Measurements from ENCODE around the gene AFF3.

AFF3 gene

GRCh38 chr2:99811544-99811943 lies 330.8 kb downstream of the AFF3 start:
- DNase-seq = no peak

- no peak for DNase-seq
Measured at GRCh38 chr2:99810225-99810624, 332.2 kb downstream of the AFF3 start.

GRCh38 chr2:99809259-99809900 lies 333.0 kb downstream of the AFF3 start:
- no peak for DNase-seq

GRCh38 chr2:99808361-99809200 lies 333.8 kb downstream of the AFF3 start:
- DNase-seq = no peak

GRCh38 chr2:99806758-99807157 lies 335.6 kb downstream of the AFF3 start:
- DNase-seq = no peak

- no peak for DNase-seq
Measured at GRCh38 chr2:99805930-99806476, 336.4 kb downstream of the AFF3 start.

GRCh38 chr2:99803846-99804245 lies 338.5 kb downstream of the AFF3 start:
- no peak for DNase-seq

DNA sequence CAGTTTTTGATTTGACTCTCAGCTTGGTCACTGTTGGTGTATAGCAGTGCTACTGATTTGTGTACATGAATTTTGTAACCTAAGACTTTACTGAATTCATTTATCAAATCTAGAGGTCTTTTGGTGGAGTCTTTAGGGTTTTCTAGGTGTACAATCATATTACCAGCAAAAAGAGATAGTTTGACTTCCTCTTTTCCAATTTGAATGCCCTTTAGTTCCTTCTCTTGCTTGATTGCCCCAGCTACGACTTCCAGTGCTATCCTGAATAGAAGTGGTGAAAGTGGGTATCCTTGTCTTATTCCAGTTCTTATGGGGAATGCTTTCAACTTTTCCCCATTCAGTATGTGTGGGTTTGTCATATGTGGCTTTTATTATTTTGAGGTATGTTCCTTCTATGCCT lies 339.7 kb downstream of the AFF3 start:
- DNase-seq = no peak

- no peak for DNase-seq
Measured at GRCh38 chr2:99801327-99801901, 341.0 kb downstream of the AFF3 start.

DNA sequence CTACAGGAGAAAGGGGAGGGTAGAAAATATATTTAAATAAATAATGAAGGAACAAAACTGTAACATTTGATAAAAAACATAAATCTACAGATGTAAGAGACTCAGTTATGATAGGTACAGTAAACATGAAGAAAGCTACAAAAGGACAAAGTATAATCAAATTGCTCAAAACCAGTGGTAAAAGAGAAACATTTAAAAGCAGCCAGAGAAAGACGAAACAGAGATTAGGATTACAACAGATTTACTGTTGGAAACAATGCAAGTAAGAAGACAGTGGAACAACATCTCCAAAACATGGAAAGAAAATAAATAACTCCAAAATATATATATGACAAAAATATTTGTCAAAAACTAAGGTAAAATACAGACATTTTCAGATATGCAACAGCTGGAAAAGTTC lies 344.9 kb downstream of the AFF3 start:
- no peak for DNase-seq

- DNase-seq = no peak
Measured at GRCh38 chr2:99794414-99794813, 348.0 kb downstream of the AFF3 start.

- no peak for DNase-seq
Measured at GRCh38 chr2:99793022-99793421, 349.4 kb downstream of the AFF3 start.

GRCh38 chr2:99789849-99790248 lies 352.5 kb downstream of the AFF3 start:
- no peak for DNase-seq

DNA sequence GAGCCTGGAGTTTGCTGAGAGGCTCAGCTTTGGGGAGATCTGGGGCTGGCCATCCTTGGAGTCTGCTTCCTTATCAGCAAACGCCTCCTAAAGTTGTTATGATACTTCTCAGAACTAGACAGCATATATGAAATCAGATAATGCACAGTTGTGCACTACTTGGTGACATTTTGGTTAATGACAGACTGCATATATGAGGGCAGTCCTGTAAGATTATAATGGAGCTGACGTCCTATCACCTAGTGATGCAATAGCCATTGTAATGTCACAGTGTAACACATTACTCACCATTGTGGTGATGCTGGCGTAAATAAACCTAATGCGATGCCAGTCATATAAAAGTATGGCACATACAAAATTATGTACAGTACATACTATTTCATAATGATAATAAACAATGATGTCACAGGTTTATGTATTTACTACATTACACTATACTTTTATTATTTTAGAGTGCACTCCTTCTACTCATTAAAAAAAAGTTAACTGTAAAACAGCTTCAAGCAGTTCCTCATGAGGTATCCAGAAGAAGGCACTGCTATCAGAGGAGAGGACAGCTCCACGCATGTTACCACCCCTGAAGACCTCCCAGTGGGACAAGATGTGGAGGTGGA lies 354.5 kb downstream of the AFF3 start:
- DNase-seq = no peak

- DNase-seq = no peak
Measured at GRCh38 chr2:99786636-99787390, 355.6 kb downstream of the AFF3 start.

- DNase-seq = no peak
Measured at GRCh38 chr2:99784946-99785345, 357.4 kb downstream of the AFF3 start.

DNA sequence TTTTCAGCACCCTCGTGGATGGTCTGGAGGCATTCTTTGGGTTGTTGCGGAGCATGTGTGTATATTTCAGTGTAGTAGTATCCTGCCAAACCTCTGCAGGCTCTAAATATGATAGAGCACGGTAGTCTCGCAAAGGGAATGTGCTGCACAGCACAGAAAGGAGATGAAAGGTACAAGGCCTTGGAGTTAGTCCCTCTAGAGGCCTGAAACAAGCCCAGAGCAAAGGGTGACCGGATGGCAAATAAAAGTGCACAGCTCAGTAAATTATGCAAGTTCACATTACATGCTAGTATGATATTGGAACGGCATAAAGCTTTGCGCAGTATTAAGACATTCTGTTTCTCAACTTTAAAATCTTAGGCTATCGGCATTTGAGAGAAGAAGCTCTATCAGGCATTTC lies 358.1 kb downstream of the AFF3 start:
- DNase-seq = no peak

DNA sequence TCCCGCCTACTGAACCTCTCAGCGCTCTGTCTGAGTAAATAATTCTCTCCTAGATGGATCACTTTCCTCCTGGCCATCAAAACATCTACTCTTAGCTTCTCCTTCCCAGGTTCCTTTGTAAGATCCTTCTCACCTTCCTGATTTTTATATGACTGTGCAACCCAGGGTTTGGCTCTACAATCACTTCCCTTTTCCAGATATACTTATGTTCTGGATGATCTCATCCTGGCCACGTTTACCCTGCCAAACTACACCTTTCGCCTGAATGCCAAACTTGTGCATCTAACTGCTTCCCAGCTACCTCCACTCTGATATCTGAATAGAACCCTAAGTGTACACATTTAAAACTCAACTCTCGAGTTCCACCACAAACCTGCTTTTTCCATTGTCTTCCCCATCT lies 362.1 kb downstream of the AFF3 start:
- no peak for DNase-seq

- no peak for DNase-seq
Measured at GRCh38 chr2:99779276-99779675, 363.1 kb downstream of the AFF3 start.

GRCh38 chr2:99777656-99778290 lies 364.6 kb downstream of the AFF3 start:
- no peak for DNase-seq

DNA sequence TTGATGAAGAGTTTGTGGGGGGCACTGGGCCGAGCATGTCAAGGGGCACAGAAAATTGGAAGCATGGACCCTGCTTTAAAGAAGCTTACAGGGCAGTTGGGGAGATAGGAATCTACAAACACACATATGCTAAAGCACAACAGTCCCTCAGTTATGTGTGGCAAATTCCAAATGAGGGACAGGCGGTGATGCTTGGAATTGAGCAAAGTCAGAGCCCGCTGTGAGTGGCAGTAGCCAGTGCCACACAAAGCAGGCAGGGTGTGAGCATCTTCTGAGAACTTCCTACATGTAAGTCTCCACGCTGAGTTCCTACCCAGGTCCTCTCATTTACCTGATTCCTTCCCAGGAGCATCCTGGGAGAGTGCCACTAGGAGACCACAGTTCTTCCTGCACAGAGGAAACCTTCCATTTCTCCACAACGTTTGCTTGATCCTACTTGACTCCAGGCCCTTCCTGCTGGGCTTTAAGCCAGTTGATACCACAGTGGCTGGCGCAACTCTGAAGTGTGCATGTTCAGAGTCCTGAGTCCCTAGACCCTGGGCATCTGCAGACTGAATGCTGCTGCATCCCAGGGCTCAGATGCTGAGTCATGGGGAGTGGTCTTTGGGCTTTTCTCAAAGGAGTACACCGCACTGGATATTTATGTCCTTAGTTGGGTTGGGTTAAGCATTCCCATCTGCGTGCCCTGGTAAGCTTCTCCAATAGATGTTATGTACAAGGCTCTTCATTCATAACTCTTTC lies 365.3 kb downstream of the AFF3 start:
- no peak for DNase-seq

All from stimulated activated CD4-positive, alpha-beta T cell treated with anti-CD3 and anti-CD28 coated beads, Interleukin-4, amount 100 ng/mL, for 4 hours (primary cell).